ENCODE results near the gene RALGAPA2. TPM values are rescaled to one million over a fixed set of nuclear protein-coding genes. Genes with fewer than 3 reads are reported as not detected.

RALGAPA2 gene
- total RNA-seq, 6 experiments from 2014 or later: 2.4 to 3.7 (median 3.2) TPM

- Mint-ChIP-seq H3K36me3 (ENCODE audit: low read depth) (no peaks in the 10 kb centered on the region), H3K4me1 (ENCODE audit: low read depth) (no peaks in the 10 kb centered on the region), H3K27me3 (ENCODE audit: insufficient read depth) (no peaks in the 10 kb centered on the region; the same call in 1 of the 2 replicates), H3K27ac (no peak overlapping the region), H3K9me3 (no peaks in the 10 kb centered on the region), H3K4me3 (no peak overlapping the region)
- TF ChIP-seq CTCF (IDR thresholded peaks at IDR 0.05): no peak
- no peak for DNase-seq
Observed at GRCh38 chr20:20668639-20669038, 43.8 kb downstream of the RALGAPA2 start.

- H3K36me3 Mint-ChIP-seq (ENCODE audit: low read depth): no peaks in the 10 kb centered on the region
- TF ChIP-seq CTCF (IDR thresholded peaks at IDR 0.05): no peak
- no peak overlapping the region for H3K4me3 Mint-ChIP-seq
- no peak overlapping the region for H3K27ac Mint-ChIP-seq
- no peaks in the 10 kb centered on the region for H3K9me3 Mint-ChIP-seq
- no peaks in the 10 kb centered on the region; the same call in 1 of the 2 replicates for H3K27me3 Mint-ChIP-seq (ENCODE audit: insufficient read depth)
- no peaks in the 10 kb centered on the region for H3K4me1 Mint-ChIP-seq (ENCODE audit: low read depth)
- DNase-seq: no peak
Observed at GRCh38 chr20:20666359-20666758, 46.1 kb downstream of the RALGAPA2 start.

- no peaks in the 10 kb centered on the region; the same call in 1 of the 2 replicates for H3K27me3 Mint-ChIP-seq (ENCODE audit: insufficient read depth)
Observed at GRCh38 chr20:20665606-20666332, 46.7 kb downstream of the RALGAPA2 start.

GRCh38 chr20:20664795-20665589, 47.5 kb downstream of the RALGAPA2 start:
- H3K27me3 Mint-ChIP-seq (ENCODE audit: insufficient read depth): no peaks in the 10 kb centered on the region; the same call in 1 of the 2 replicates
- H3K36me3 Mint-ChIP-seq (ENCODE audit: low read depth): no peaks in the 10 kb centered on the region
- no peaks in the 10 kb centered on the region for H3K4me1 Mint-ChIP-seq (ENCODE audit: low read depth)
- no peak overlapping the region for H3K4me3 Mint-ChIP-seq
- peak; percentile 16 for DNase-seq
- H3K9me3 Mint-ChIP-seq: no peaks in the 10 kb centered on the region
- H3K27ac Mint-ChIP-seq: no peak overlapping the region
- TF ChIP-seq CTCF (IDR thresholded peaks at IDR 0.05): peak; percentile 61; the same call in 1 of the 2 replicates

More at GRCh38 chr20:20665606-20666332, 46.7 kb downstream of the RALGAPA2 start:
- Mint-ChIP-seq H3K4me3 (no peak overlapping the region), H3K36me3 (ENCODE audit: low read depth) (no peaks in the 10 kb centered on the region), H3K27ac (no peak overlapping the region), H3K9me3 (no peaks in the 10 kb centered on the region), H3K4me1 (ENCODE audit: low read depth) (no peaks in the 10 kb centered on the region)
- no peak for TF ChIP-seq CTCF (IDR thresholded peaks at IDR 0.05)
- no peak for DNase-seq

- Mint-ChIP-seq H3K27me3 (ENCODE audit: insufficient read depth) (no peaks in the 10 kb centered on the region; the same call in 1 of the 2 replicates), H3K36me3 (ENCODE audit: low read depth) (no peaks in the 10 kb centered on the region), H3K9me3 (no peaks in the 10 kb centered on the region), H3K4me1 (ENCODE audit: low read depth) (no peaks in the 10 kb centered on the region), H3K4me3 (no peak overlapping the region), H3K27ac (no peak overlapping the region)
- DNase-seq: no peak
- TF ChIP-seq CTCF (IDR thresholded peaks at IDR 0.05): no peak
Observed at GRCh38 chr20:20663841-20664240, 48.6 kb downstream of the RALGAPA2 start.
